Measurements from ENCODE around the gene KCNMB1. TPM values are rescaled to one million over a fixed set of nuclear protein-coding genes. Genes with fewer than 3 reads are reported as not detected.

Gene KCNMB1
- total RNA-seq, 1 experiment from 2014 or later = not detected

DNA sequence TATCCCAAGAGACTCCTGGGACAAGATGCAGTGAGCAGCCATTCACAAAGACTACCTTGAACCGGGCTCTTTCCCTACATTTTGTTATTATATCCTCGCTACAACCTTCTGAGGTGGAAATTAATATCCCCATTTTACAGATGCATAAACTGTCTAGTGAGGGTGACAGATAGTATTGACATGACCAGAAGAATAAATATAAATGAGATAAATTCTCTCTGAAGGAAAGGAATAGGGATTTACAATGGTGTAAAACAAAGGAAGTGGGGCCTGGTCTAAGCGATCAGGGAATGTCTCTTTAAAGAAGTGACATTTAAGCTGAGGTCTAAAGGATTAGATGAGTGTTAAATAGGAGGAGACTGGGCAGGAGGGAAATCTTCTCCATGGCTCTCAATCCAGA is 43.5 kb upstream of the KCNMB1 start:
- no peak for TF ChIP-seq EZH2phosphoT487 (IDR thresholded peaks at IDR 0.05; ENCODE audit: borderline replicate concordance, low read length)
- TF ChIP-seq, protein P1, sequence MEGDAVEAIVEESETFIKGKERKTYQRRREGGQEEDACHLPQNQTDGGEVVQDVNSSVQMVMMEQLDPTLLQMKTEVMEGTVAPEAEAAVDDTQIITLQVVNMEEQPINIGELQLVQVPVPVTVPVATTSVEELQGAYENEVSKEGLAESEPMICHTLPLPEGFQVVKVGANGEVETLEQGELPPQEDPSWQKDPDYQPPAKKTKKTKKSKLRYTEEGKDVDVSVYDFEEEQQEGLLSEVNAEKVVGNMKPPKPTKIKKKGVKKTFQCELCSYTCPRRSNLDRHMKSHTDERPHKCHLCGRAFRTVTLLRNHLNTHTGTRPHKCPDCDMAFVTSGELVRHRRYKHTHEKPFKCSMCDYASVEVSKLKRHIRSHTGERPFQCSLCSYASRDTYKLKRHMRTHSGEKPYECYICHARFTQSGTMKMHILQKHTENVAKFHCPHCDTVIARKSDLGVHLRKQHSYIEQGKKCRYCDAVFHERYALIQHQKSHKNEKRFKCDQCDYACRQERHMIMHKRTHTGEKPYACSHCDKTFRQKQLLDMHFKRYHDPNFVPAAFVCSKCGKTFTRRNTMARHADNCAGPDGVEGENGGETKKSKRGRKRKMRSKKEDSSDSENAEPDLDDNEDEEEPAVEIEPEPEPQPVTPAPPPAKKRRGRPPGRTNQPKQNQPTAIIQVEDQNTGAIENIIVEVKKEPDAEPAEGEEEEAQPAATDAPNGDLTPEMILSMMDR (conservative IDR thresholded peaks at IDR 0.05; ENCODE audit: low read depth, low read length) = no peak
- Histone ChIP-seq H3K4me3 (ENCODE audit: low read length) (no peak overlapping the region), H3K27ac (ENCODE audit: low read length) (no peak overlapping the region), H4K20me1 (ENCODE audit: low read length) (no peaks in the 10 kb centered on the region), H3K36me3 (ENCODE audit: low read depth, low read length) (no peaks in the 10 kb centered on the region), H3K9ac (ENCODE audit: low read length) (no peak overlapping the region), H3K4me1 (ENCODE audit: insufficient read depth, low read length) (no peaks in the 10 kb centered on the region), H3K79me2 (ENCODE audit: low read length) (no peaks in the 10 kb centered on the region), H3K9me2 (replicated peaks; ENCODE audit: low read length) (no peaks in the 10 kb centered on the region), H3K9me3 (ENCODE audit: low read length) (no peaks in the 10 kb centered on the region), H3K4me2 (ENCODE audit: low read length) (no peak overlapping the region), H2AFZ (ENCODE audit: low read length) (no peak overlapping the region), H3K27me3 (ENCODE audit: low read length) (peaks cover 13% of the 10 kb centered on the region), H3F3A (ENCODE audit: low read length, unreplicated experiment) (no peaks in the 10 kb centered on the region)
- intact Hi-C loops (cut with micrococcal nuclease) = no loop called here
- POLR2A ChIA-PET (ENCODE audit: unreplicated experiment) = no interaction called here
- DNase-seq = no peak
- CTCF ChIA-PET = no interaction called here
- no TSS peak for BruUV-seq (replicated peaks)
- ATAC-seq = no peak

DNA sequence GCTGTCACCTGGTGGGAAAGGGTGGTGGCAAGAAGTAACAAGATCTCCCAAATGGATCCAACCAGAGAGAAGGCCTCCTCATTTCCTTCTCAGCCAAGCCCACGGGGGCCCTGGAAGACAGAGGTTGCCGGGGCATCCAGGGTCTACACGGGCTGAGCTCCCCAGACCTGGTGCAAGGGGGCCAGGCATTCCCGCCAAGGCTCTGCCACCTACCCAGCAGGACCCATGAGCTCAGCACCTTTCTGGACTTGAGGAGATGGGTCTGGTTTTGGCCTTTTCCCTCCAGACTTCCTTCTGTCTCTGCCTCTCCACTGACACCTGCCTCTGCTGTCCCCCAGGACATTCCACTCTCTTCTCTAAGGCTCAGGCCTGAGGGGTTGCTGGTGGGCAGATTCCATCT is 42.4 kb upstream of the KCNMB1 start:
- no peak for TF ChIP-seq EZH2 (IDR thresholded peaks at IDR 0.05; ENCODE audit: low read length, unreplicated experiment)
- no peak for TF ChIP-seq EZH2phosphoT487 (IDR thresholded peaks at IDR 0.05; ENCODE audit: borderline replicate concordance, low read length)
- TF ChIP-seq, protein P1 (conservative IDR thresholded peaks at IDR 0.05; ENCODE audit: low read depth, low read length) = no peak
- Histone ChIP-seq H3K27me3 (ENCODE audit: low read length) (peaks cover 13% of the 10 kb centered on the region), H3K36me3 (ENCODE audit: low read depth, low read length) (no peaks in the 10 kb centered on the region), H3K79me2 (ENCODE audit: low read length) (no peaks in the 10 kb centered on the region), H3K9me3 (ENCODE audit: low read length) (no peaks in the 10 kb centered on the region), H3K9me2 (replicated peaks; ENCODE audit: low read length) (no peaks in the 10 kb centered on the region), H3K4me2 (ENCODE audit: low read length) (no peak overlapping the region), H3K27ac (ENCODE audit: low read length) (no peak overlapping the region), H3K4me1 (ENCODE audit: insufficient read depth, low read length) (no peaks in the 10 kb centered on the region), H4K20me1 (ENCODE audit: low read length) (no peaks in the 10 kb centered on the region), H3F3A (ENCODE audit: low read length, unreplicated experiment) (no peaks in the 10 kb centered on the region), H3K9ac (ENCODE audit: low read length) (no peak overlapping the region), H3K4me3 (ENCODE audit: low read length) (no peak overlapping the region), H2AFZ (ENCODE audit: low read length) (no peak overlapping the region)
- ChIA-PET CTCF (no interaction called here), POLR2A (ENCODE audit: unreplicated experiment) (no interaction called here)
- intact Hi-C loops (cut with micrococcal nuclease) = no loop called here
- DNase-seq (no peak), ATAC-seq (no peak)
- no TSS peak for BruUV-seq (replicated peaks)

DNA sequence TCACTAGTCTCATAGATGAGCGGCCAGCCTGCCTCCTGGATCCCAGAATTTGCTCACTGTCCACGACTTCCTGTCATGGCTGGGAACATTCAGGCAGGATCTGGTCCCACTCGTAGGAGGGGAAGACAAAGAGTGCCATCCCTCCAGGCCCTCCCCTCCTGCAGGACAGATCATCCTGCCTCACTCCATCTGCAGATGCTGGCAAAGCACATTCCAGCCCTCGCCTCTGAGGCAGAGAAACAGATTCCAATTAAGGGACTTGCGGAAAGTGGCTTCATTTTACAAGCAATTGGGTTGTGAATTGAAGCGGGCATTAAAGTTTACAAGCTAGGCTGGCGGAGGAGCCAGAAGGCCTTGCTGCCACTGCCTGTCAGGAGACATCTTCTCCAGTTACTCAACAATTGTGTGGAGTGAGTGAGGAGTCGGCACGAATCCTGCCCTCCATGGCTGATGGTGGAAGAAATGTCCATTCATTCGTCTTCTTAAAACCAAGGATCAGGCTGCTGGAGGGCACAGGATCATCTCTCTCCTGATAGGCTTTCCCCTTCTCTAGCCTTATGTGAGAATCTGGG is 41.8 kb upstream of the KCNMB1 start:
- ChIA-PET POLR2A (ENCODE audit: unreplicated experiment) (no interaction called here), CTCF (no interaction called here)
- H3K9me3 ChIP-seq (ENCODE audit: low read length) = no peaks in the 10 kb centered on the region
- no peaks in the 10 kb centered on the region for H3K79me2 ChIP-seq (ENCODE audit: low read length)
- H4K20me1 ChIP-seq (ENCODE audit: low read length) = no peaks in the 10 kb centered on the region
- H3K36me3 ChIP-seq (ENCODE audit: low read depth, low read length) = no peaks in the 10 kb centered on the region
- no peak for ATAC-seq
- TF ChIP-seq EZH2 (IDR thresholded peaks at IDR 0.05; ENCODE audit: low read length, unreplicated experiment) (no peak), EZH2phosphoT487 (IDR thresholded peaks at IDR 0.05; ENCODE audit: borderline replicate concordance, low read length) (no peak)
- TF ChIP-seq, protein P1 (conservative IDR thresholded peaks at IDR 0.05; ENCODE audit: low read depth, low read length) = no peak
- H2AFZ ChIP-seq (ENCODE audit: low read length) = no peak overlapping the region
- intact Hi-C loops (cut with micrococcal nuclease) = no loop called here
- no peaks in the 10 kb centered on the region for H3F3A ChIP-seq (ENCODE audit: low read length, unreplicated experiment)
- no peak overlapping the region for H3K27ac ChIP-seq (ENCODE audit: low read length)
- no peak overlapping the region for H3K4me2 ChIP-seq (ENCODE audit: low read length)
- H3K4me1 ChIP-seq (ENCODE audit: insufficient read depth, low read length) = no peaks in the 10 kb centered on the region
- no peak overlapping the region for H3K9ac ChIP-seq (ENCODE audit: low read length)
- DNase-seq = no peak
- peaks cover 13% of the 10 kb centered on the region for H3K27me3 ChIP-seq (ENCODE audit: low read length)
- BruUV-seq (replicated peaks) = no TSS peak
- H3K4me3 ChIP-seq (ENCODE audit: low read length) = no peak overlapping the region
- H3K9me2 ChIP-seq (replicated peaks; ENCODE audit: low read length) = no peaks in the 10 kb centered on the region

All from PC-3 (cell line).